ENCODE measurements around the gene TXNRD2.

DNA sequence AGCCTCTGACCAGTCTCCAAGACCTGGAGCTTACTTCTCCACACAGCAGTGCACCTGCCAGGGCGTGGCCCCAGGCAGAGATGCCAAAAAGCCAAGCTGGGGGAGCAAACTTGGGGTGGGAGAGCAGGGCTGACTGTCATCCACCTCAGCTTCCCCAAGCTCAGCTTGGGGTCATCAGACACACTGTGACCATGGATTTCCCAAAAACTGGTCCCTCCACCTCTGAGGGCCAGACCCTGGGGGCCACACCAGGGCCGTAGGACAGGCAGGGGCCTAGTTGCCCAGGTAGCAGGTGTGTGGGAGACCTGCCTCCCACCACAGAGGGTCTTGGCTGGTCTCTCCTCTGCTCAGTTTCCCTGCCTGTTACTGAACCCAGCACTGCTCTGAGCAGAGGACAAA lies 44.4 kb upstream of the TXNRD2 start:
- TF ChIP-seq, protein P1, sequence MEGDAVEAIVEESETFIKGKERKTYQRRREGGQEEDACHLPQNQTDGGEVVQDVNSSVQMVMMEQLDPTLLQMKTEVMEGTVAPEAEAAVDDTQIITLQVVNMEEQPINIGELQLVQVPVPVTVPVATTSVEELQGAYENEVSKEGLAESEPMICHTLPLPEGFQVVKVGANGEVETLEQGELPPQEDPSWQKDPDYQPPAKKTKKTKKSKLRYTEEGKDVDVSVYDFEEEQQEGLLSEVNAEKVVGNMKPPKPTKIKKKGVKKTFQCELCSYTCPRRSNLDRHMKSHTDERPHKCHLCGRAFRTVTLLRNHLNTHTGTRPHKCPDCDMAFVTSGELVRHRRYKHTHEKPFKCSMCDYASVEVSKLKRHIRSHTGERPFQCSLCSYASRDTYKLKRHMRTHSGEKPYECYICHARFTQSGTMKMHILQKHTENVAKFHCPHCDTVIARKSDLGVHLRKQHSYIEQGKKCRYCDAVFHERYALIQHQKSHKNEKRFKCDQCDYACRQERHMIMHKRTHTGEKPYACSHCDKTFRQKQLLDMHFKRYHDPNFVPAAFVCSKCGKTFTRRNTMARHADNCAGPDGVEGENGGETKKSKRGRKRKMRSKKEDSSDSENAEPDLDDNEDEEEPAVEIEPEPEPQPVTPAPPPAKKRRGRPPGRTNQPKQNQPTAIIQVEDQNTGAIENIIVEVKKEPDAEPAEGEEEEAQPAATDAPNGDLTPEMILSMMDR (IDR thresholded peaks at IDR 0.05 in 2 of 3, conservative IDR thresholded peaks at IDR 0.05 in 1 of 3; ENCODE audit: borderline replicate concordance in 1 of 3, insufficient read depth in 1 of 3, low read depth in 2 of 3, low read length in 2 of 3), result no peak
- TF ChIP-seq, protein P2, sequence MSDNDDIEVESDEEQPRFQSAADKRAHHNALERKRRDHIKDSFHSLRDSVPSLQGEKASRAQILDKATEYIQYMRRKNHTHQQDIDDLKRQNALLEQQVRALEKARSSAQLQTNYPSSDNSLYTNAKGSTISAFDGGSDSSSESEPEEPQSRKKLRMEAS (IDR thresholded peaks at IDR 0.05), result no peak
- TF ChIP-seq POLR2AphosphoS5 (IDR thresholded peaks at IDR 0.05; ENCODE audit: low read depth, low read length), result no peak
- TF ChIP-seq ZFX (IDR thresholded peaks at IDR 0.05), result no peak
- no peak for TF ChIP-seq POLR2A (IDR thresholded peaks at IDR 0.05; ENCODE audit: borderline replicate concordance, extremely low read depth, insufficient read depth, insufficient read length)
- no peak for TF ChIP-seq ELF1 (IDR thresholded peaks at IDR 0.05; ENCODE audit: borderline replicate concordance, low read depth)
- TF ChIP-seq, protein P3, sequence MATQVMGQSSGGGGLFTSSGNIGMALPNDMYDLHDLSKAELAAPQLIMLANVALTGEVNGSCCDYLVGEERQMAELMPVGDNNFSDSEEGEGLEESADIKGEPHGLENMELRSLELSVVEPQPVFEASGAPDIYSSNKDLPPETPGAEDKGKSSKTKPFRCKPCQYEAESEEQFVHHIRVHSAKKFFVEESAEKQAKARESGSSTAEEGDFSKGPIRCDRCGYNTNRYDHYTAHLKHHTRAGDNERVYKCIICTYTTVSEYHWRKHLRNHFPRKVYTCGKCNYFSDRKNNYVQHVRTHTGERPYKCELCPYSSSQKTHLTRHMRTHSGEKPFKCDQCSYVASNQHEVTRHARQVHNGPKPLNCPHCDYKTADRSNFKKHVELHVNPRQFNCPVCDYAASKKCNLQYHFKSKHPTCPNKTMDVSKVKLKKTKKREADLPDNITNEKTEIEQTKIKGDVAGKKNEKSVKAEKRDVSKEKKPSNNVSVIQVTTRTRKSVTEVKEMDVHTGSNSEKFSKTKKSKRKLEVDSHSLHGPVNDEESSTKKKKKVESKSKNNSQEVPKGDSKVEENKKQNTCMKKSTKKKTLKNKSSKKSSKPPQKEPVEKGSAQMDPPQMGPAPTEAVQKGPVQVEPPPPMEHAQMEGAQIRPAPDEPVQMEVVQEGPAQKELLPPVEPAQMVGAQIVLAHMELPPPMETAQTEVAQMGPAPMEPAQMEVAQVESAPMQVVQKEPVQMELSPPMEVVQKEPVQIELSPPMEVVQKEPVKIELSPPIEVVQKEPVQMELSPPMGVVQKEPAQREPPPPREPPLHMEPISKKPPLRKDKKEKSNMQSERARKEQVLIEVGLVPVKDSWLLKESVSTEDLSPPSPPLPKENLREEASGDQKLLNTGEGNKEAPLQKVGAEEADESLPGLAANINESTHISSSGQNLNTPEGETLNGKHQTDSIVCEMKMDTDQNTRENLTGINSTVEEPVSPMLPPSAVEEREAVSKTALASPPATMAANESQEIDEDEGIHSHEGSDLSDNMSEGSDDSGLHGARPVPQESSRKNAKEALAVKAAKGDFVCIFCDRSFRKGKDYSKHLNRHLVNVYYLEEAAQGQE (IDR thresholded peaks at IDR 0.05; ENCODE audit: low read depth), result no peak
- no peak for TF ChIP-seq JUND (IDR thresholded peaks at IDR 0.05)
- TF ChIP-seq, protein P4, sequence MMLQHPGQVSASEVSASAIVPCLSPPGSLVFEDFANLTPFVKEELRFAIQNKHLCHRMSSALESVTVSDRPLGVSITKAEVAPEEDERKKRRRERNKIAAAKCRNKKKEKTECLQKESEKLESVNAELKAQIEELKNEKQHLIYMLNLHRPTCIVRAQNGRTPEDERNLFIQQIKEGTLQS (IDR thresholded peaks at IDR 0.05), result no peak
- no peak for TF ChIP-seq SIN3A (IDR thresholded peaks at IDR 0.05; ENCODE audit: low read depth)
- TF ChIP-seq ZNF274 (IDR thresholded peaks at IDR 0.05; ENCODE audit: low read depth, low read length), result no peak
- no peak for TF ChIP-seq EZH2 (IDR thresholded peaks at IDR 0.05)
- TF ChIP-seq YY1 (IDR thresholded peaks at IDR 0.05; ENCODE audit: extremely low read depth, insufficient replicate concordance, low read depth, low read length), result no peak
- TF ChIP-seq, protein P5, sequence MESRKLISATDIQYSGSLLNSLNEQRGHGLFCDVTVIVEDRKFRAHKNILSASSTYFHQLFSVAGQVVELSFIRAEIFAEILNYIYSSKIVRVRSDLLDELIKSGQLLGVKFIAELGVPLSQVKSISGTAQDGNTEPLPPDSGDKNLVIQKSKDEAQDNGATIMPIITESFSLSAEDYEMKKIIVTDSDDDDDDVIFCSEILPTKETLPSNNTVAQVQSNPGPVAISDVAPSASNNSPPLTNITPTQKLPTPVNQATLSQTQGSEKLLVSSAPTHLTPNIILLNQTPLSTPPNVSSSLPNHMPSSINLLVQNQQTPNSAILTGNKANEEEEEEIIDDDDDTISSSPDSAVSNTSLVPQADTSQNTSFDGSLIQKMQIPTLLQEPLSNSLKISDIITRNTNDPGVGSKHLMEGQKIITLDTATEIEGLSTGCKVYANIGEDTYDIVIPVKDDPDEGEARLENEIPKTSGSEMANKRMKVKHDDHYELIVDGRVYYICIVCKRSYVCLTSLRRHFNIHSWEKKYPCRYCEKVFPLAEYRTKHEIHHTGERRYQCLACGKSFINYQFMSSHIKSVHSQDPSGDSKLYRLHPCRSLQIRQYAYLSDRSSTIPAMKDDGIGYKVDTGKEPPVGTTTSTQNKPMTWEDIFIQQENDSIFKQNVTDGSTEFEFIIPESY (IDR thresholded peaks at IDR 0.05; ENCODE audit: extremely low read depth, insufficient replicate concordance, low read length), result no peak

All from HCT116 (cell line).